C4-2B (cell line): ENCODE measurements around the gene SLC51B.

Experiments
- CTCF ChIP-seq: fragments of 450-650 bp; conservative IDR thresholded peaks from 2 replicates; pipeline ENCODE4 v1.5.1; 2017; ENCODE audit warnings: mild to moderate bottlenecking
- ZFX ChIP-seq: fragments of 450-650 bp; IDR thresholded peaks from 2 replicates; pipeline ENCODE4 v1.6.1; 2017

- no peak for TF ChIP-seq CTCF
- TF ChIP-seq ZFX: no peak
Measured at GRCh38 chr15:65097651-65098263, 52.6 kb downstream of the SLC51B start.
